GM21390 (cell line): ENCODE data around the gene POLR3A.

Source experiments
- ATAC-seq: cut with Tn5 transposase; IDR thresholded peaks from one replicate; pipeline ENCODE4 v1.9.1; 2021; ENCODE audit not compliant: unreplicated experiment

The POLR3A gene

GRCh38 chr10:77981281-77981680 is 48.0 kb downstream of the POLR3A start:
- no peak for ATAC-seq

DNA sequence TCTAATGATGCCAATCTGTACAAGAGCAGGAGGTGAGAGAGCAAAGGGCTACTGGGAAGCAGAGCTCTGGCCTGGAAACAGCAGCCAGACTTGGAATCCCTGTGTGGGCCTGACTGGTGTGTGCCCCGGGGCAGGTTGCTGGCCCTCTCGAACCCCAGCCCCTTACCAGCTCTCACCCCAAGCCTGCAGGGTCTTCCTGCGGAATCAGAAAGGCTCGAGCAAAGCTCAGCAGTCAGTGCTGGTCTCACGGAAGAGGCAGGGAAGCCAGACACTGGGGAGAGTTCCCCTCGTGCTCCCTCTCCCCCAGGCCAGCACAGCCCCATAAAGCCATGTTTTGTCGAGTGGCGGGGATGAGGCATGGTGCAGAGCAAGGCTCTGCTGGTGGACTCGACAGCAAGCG is 50.1 kb downstream of the POLR3A start:
- no peak for ATAC-seq

DNA sequence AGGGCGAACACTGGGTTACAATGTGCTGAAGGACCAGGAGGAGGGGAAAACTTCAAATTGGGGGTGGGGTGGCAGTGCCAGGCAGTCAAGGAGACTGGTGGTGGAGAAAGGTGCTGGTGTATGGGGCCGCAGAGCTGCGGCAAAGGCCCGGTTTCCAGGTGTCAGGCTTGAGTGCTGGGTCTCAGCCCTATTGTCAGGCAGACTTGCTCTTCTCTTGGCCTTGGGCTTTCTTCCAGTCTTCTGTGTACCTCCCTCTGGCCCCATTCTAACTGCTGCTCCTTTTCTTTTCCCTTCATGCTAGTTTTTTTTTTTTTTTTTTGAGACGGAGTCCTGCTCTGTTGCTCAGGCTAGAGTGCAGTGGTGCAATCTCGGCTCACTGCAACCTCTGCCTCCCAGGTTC is 51.0 kb downstream of the POLR3A start:
- no peak for ATAC-seq

DNA sequence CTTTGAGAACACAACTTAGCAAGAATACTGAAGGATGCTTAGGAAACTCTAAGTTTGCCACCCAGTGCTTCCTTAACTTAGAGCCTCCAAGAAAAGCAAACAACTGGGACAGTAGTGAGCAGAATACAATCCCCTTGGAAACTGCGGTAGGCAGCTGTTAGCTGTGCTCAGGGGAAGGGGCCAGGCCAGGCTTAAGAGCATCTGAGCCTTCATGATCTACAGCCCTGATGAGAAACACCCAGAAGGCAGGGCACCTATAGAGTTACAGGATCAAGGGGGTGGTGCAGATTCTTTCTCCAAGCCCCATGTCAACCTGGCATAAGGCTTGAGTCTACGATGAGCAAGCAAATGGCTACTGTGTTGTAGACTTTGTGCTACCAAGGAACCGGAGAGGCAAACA is 51.4 kb downstream of the POLR3A start:
- no peak for ATAC-seq

DNA sequence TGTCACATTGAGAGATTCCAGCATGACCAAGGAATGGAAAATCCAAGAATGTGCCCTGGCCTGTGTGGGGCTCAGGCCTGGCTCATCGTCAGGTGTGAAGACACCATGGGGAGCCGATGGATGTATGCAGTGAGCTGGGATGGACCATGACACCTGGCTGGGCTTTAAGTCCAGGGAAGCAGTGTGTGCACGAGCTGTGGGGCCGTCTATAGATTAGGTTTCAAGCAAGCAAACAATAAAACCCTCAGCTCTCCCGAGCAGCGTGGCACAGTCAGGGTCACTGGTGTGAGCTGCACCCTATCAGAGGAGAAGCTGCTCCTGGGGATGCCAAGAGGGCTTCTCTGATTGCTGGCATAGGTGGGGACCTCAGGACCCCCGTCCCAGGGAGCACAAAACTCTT is 52.3 kb downstream of the POLR3A start:
- ATAC-seq: no peak

- ATAC-seq: no peak
Measured at GRCh38 chr10:77975086-77975666, 54.1 kb downstream of the POLR3A start.

DNA sequence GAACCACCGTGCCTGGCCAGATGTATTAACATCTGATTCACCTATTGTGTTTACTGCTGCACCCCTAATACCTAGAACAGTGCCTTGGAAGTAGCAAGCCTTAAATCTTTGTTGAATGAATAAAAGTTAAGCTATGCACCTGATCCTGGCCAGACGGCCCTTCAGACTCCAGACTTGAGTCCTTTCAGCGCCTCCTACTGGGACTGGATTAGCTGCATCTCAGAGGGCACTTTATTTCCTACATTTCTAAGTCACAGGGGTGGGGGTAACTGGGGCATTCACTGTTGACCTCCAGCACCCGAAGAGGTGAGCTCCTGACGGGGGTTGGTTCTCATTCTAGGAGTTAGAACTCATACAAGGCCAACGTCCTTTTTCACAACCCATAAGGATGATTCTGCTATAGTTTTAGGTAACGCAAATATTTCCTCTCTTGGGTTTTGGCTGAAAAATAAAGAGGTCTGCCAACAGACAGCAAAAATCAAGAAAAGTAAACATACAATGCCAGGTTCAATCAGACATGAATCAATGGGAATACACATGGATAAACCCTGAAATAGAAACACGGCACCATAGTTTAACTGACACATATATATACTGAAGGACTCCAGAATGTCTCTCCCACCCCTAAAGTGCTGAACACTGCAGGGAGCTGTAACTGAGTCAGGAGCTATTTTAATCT is 54.8 kb downstream of the POLR3A start:
- ATAC-seq: no peak

DNA sequence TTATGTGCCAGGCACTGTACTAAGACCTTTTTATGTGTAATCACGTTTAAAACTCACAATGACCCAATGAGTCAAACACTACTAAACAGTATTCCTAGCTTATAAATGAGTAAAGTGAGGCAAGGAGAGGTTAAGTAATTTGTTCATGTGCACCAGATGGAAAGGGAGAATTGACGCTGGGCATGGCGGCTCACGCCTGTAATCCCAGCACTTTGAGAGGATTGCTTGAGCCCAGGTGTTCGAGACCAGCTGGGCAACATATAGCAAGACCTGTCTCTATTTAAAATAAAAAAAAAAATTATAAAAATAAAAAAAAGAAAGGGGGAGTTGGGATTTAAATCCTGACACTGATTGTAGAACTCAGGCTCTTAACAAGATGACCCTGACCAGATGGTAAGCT is 56.0 kb downstream of the POLR3A start:
- ATAC-seq: no peak

DNA sequence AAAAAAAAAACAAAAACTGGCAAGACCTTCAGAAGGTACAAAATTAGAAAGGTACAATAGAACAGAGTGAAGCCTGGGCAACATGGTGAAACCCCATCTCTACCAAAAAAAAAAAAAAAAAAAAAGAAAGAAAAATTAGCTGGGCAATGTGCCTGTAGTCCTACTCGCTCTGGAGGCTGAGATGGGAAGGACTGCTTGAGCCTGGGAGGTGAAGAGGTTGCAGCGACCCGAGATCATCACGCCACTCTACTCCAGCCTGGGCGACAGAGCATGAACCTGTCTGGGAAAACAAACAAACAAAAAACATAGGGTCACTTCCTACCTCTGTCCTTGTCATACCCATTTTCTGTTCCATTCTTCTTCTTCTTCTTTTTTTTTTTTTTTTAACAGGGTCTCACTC is 57.2 kb downstream of the POLR3A start:
- no peak for ATAC-seq

DNA sequence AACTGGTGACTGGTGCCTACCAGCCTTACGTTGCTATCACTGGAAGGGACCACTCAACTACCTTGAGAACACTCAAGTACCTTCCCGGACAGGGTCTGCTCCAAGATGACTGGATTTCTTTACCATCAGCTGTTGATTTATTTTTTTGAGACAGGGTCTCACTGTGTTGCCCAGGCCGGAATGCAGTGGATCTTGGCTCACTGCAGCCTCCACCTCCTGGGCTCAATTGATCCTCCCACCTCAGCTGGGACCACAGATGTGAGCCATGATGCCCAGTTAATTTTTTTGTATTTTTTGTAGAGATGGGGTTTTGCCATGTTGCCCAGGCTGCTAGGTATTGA is 57.5 kb downstream of the POLR3A start:
- no peak for ATAC-seq

DNA sequence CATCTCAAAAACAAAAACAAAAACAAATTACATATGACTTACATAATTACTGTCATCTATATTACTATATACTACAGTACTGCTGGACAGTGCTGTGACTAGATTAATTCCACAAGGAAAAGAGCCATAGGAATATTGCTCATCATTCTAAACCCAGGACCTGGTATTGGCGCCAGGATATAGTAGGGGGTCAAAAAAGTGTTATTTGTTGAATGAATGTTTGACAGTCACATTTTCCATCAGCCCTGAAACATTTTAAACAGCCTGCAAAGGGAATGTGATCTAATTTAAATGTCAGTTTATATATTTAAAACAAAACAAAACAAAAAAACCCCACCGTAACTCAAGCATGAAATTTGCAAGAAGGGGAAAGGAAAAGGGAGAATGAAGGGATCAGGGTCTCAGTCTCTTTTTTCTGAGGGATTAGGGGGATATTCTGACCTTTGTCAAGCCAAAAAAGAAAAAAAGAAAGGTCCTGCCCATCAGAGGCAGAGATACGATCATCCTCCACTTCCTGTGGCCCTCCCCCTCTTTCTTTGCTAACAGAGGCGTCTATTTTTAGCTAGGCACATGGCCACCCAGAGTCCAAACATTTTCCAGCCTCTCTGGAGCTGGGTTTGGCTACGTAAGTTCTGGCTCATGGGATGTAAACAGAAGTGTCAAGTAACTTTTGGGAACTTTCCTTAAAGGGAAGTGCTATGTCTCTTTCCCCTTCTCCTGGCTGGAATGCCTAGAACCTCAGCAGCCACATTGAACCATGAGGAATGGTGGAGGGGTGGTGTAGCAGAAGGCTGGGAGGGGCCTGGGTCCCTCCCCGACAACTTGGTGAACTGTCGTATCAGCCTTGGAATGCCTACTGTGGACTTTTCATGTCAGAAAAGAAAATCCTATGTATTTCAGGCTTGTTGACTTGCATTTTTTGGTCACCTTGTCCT is 58.2 kb downstream of the POLR3A start:
- no peak for ATAC-seq

DNA sequence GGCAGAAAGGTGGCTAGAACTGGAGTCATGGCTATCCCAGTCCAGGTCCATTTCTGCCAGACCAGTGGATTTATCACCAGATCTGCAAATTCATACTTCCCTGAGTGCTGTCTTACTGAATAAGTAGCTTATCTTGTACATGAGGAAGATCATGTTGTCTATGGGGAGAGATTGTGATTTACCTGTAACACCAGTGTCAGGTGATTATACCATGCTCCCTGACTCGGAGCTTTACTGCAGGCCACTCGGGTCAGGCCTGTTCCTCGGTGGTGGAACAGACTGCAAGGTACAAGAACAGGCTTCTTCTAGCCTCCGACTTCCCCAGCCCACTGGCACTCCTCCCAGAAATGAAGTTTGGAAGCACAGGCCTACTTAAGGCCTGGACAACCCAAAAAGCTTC is 60.2 kb downstream of the POLR3A start:
- no peak for ATAC-seq

DNA sequence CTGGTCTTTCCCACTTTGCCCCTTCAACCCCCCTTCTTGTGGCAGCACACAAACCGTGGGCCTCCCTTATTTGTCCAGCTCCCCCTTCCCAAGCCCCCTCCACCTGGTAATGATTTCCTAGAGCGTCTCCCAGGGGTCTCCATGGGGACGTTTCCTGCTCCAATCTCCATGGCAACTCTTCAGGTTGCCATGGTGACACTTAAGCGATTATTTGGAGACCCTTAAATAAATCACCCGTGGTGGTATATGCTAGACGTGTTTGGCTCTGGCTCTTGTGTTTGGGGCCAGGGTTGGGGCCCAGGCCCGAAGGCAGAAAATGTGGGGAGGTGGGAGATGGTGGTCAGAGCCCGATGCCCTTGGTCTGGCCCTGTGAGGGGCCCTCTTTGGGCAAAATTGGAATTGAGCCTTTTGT is 61.7 kb downstream of the POLR3A start:
- ATAC-seq: no peak

GRCh38 chr10:77965294-77965693 is 64.0 kb downstream of the POLR3A start:
- no peak for ATAC-seq

- no peak for ATAC-seq
Measured at GRCh38 chr10:77964811-77965210, 64.5 kb downstream of the POLR3A start.

GRCh38 chr10:77963901-77964300 is 65.4 kb downstream of the POLR3A start:
- ATAC-seq: no peak

DNA sequence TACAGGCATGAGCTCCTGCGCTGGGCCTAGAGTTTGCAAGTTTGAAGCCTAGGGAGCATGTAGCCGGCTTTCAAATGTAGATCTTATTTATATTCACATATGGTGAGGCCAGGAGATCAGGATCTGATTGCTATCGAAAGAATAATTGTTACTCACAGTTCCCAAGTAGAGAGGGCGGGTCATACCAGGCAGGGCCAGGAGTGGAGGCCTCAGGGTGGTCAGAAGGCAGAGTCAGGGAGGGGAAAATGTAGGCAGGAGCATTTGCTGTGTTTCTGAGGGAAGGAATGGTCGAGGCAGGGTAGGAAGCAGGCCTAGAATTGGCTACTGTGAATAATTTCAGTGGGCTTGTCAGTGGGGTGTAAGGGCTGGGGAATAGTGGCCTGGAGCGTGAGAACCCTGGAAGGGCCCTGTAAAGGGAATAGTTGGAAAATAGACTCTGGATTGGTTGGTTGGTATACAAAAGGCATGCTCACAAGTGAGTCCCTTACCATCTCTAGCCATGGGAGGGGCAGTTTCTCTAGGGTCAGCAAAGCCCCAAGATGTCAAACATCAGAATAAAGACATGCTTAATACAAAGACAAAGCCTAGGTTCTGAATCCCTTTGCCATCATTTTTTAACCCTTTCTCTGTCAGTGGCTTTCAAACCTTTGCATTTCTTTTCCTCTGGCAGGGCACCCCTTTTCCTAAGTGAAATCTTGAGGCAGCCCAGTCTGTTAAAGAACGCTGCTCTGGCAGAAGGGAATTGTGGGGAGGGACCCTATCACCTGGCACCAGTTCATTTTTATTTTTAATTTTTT is 66.8 kb downstream of the POLR3A start:
- no peak for ATAC-seq

DNA sequence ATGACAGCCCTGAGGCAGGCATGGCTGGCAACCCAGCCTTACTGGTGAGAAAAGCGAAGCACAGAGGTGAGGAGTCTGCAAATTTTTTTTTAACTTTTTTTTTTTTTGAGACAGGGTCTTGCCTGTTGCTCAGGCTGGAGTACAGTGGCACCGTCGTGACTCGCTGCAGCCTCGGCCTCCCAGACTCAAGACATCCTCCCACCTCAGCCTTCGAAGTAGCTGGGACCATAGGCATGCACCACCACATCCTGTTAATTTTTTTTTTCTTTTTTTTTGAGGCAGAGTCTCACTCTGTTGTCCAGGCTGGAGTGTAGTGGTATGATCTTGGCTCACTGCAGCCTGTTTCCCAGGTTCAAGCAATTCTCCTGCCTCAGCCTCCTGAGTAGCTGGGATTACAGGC is 67.6 kb downstream of the POLR3A start:
- no peak for ATAC-seq

- no peak for ATAC-seq
Measured at GRCh38 chr10:77960829-77961329, 68.4 kb downstream of the POLR3A start.

GRCh38 chr10:77959887-77960455 is 69.3 kb downstream of the POLR3A start:
- no peak for ATAC-seq

DNA sequence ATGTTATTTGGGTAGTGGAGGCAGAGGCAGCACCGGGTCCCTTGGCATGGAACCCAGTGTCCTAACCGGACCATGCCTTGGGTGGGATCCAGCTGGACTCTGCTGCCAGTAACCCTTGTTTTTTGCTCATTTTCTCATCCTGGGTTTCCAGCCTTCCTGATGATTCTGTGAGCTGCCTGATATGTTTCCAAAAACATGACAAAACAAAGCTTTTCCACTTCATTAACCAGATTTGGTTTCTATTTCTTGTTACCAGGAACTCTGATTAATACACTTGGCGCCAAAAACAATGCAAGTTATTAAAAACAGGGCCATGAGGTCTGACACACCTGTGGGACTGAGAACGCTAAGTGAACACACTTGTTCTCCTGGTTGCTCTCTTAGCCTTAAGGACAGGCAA is 69.9 kb downstream of the POLR3A start:
- no peak for ATAC-seq
